HG03558 (cell line): ENCODE results near the gene SYT14.
"Not testable (repeated sequence)": the region's sequence is repeated elsewhere in the genome, so short reads cannot be mapped to it uniquely, and the experiment has no call there.

Source experiments
- ATAC-seq: cut with Tn5 transposase; IDR thresholded peaks from one replicate; pipeline ENCODE4 v1.9.1; 2021; ENCODE audit warnings: moderate number of reproducible peaks; ENCODE audit not compliant: unreplicated experiment; ENCODE audit errors: extremely low read depth

The SYT14 gene

DNA sequence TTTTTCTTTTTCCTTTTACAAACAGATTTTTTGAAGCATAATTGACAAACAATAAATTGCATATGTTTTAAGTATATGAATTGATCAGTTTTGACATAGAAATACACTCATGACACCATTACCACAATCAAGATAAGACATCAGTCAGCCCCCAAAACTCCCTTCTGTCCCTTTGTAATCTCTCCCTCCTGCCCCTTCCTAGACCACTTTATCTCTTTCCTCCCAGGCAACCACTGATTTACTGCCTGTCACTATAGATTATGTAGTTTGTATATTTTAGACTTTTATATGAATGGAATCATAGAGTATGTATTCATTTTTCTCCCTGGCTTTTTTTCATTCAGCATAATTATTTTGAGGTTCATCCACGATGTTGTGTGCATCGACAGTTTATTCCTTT lies 6.9 kb upstream of the SYT14 start:
- no peak for ATAC-seq

DNA sequence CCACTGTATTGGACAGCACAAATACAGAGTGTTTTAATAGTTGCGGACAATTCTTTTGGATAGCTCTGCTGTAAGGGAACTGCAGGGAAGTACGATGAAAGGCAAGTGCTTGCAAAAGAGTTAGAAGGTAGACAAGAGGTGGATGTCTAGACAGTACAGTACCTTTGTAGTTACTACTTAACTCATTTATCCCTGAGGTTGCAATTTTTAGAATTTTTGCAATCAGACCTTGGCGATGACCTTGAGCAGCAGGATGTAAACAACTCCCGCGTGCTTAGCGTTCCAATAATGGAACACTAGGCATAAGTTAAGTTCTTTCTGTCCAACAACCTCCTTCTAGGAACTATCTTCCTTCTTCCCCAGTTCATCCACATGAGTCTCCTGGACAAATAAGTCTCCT lies 1.9 kb upstream of the SYT14 start:
- no peak for ATAC-seq

DNA sequence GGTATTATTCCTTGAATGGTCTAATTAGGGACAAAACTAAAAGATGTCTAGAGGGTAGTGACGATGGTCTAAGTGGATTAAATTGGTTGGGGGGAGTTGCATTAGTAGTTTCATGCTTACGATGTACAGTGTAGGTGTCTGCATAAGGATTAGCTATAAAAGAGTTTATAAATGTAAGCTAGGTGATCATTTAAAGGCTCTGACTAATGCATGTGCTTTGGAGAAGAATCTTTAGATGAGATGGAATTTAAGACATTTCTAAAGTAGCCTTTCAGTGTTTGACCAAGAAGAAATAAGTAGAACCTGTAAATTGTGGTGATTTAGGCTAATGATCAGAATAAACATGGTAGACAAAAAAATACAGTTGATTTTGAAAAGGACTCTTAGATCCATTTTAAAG lies 7.4 kb downstream of the SYT14 start:
- ATAC-seq, result no peak

GRCh38 chr1:209948155-209948554 lies 10.1 kb downstream of the SYT14 start:
- ATAC-seq, result no peak

DNA sequence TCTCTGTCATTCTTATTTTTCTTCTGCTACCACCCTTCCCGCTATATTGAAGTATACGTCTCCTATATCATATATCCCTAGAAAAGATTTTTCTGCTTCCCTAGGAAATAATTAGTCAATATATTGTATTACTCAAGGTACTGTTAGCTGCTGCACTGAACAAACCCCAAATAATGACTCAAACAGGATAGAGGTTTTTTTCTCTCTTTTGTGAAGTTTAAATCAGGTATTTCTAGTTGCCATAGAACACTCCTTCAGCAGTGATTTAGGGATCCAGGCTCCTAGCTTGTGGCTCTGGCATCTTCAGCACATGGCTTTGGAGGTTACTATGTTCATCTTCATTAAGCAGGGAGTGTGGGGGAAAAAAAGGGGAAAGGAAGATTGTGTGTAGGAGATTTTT lies 18.1 kb downstream of the SYT14 start:
- no peak for ATAC-seq

DNA sequence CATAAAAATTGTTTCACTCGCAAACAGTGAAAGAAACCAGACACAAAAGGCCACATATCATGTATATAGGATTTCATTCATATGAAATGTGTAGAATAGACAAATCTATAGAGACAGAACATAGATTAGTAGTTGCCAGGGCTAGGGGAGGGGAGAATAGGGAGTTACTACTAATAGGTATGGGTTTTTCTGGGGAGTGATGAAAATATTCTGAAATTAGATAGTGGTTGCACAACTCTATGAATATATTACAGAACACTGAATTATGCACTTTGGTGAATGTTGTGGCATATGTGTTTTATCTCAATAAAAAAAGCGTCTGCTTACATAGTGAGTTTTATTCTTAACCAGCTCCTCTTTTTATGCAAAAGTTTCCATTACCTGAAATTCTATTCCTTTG lies 21.6 kb downstream of the SYT14 start:
- no peak for ATAC-seq

DNA sequence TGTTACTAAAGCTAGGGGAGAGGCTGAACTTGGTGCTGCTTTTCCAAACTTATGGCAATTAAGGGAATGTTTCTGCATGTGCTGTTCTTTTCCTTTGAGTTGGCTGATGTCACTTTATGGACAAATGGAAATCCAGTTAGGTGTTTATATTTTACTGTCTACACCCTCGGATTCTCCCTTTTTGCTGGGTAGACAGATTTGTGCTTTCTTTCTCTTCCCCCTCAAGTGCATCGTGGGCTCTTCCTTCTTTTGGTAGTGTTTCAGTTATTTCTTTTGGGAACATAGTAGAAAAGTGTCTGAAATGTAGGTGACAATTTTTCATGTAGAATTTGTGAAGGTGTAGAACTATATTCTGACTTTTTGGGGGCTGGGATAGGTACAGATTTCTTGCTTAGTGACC lies 22.9 kb downstream of the SYT14 start:
- no peak for ATAC-seq

DNA sequence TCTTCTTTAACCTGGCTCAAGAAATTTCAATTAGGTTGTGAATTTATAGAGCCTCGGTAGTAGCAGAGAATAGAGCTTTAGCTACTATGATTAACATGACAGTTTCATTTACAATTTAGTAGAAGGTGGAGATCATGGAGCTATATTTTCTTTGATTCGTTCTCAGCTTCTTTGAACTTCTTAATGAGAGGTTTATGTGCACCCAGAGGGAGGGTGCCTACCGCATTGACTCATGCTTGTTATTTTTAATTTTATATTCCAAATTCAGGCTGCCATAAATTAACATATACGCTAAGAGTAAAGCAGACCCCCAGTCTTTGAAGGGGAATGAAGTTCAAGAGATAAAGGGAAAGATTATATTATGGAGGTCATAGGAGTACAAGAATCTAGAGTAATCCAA lies 24.4 kb downstream of the SYT14 start:
- no peak for ATAC-seq

- ATAC-seq, result no peak
Measured at GRCh38 chr1:209962856-209963255, 24.8 kb downstream of the SYT14 start.

GRCh38 chr1:209965996-209966395 lies 28.0 kb downstream of the SYT14 start:
- ATAC-seq, result no peak

DNA sequence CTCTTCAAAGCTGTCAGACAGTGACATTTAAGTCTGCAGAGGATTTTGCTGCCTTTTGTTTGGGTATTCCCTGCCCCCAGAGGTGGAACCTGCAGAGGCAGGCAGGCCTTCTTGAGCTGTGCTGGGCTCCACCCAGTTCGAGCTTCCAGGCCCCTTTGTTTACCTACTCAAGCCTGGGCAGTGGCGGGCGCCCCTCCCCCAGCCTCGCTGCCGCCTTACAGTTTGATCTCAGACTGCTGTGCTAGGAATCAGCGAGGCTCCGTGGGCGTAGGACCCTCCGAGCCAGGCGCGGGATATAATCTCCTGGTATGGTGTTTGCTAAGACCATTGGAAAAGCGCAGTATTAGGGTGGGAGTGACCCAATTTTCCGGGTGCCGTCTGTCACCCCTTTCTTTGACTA lies 40.7 kb downstream of the SYT14 start:
- not testable (repeated sequence) for ATAC-seq

GRCh38 chr1:209983953-209984352 lies 45.9 kb downstream of the SYT14 start:
- no peak for ATAC-seq

GRCh38 chr1:209985002-209985401 lies 47.0 kb downstream of the SYT14 start:
- no peak for ATAC-seq

GRCh38 chr1:209988706-209989105 lies 50.7 kb downstream of the SYT14 start:
- no peak for ATAC-seq

GRCh38 chr1:209989525-209989924 lies 51.5 kb downstream of the SYT14 start:
- no peak for ATAC-seq

DNA sequence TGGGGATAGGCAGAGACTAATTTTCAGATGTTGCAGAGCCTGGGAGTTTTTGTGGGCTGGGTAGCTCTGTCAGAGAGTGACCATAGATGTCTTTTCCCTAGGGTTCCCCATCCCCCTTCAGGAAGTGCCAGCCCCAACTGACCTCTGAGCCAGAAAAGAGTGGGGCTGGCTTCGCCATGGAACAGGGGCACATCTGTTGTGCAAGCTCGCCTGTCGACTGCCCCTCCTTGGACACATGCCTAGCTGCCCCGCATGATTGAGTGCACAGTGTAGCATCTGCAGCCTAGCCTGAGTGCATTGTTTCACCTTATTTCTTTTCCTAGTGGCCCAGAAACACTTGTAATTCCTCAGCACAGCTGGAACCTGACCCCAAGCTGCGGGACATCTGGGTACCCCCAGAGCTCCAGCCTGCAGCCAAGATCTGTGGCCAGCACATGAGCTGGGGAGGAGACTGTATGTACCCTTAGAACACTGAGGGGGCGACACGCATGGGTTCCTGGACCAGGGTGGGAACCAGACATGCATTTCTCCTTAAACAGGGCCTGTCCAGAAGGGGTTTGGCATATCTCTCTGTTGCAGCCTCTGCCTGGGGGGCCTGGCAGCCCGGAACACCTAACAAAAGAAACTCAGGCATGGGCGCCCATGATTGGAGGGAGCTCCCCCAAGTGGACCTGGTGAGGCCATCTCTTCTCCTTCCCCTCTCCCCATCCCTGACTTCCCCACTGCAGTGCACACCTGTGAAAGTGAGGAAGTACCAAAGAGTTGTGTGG lies 55.2 kb downstream of the SYT14 start:
- no peak for ATAC-seq

DNA sequence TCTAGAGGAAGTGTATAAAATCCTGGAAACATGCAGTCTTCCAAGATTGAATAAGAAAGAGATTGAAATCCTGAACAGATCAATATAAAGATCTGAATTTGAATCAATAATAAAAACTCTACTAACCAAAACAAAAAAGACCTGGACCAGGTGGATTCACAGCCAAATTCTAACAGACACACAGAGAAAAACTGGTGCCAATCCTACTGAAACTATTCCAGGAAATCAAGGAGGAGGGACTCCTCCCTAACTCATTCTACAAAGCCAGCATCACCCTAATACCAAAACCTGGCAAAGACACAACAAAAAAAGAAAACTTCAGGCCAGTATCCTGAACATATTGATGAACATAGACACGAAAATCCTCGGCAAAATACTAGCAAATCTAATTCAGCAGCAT lies 58.3 kb downstream of the SYT14 start:
- no peak for ATAC-seq

DNA sequence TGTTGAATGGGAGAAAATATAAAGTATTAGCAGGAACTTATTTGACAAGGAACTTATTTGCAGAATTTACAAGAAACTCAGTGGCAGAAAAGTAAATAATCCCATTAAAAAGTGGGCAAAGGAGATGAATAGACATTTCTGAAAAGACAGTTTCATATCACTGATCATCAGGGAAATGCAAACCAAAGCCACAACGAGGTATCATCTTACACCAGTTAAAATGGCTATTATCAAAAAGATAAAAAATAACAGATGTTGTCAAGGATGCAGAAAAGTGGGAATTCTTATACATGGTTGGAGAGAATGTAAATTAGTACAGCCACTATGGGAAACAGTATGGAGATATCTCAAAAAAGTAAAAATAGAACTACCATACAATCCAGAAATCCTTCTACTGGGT lies 61.0 kb downstream of the SYT14 start:
- no peak for ATAC-seq

DNA sequence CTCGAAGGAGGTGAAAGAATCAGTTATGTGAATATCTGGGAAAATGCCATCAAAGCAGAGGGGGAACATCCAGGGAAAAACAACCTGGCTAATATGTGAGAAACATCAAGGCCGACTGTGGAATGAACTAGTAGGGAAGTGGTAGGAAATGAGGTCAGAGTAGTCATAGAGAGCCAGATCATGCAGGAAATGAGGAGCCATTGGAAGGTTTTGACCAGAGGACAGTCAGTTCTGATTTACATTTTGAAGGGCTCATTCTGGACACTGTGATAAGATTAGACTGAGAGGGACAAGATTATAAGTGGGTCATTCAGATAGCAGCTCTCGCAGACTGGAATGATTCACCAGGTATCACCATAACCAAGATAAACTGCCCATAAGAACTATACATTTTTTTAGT lies 63.7 kb downstream of the SYT14 start:
- no peak for ATAC-seq

DNA sequence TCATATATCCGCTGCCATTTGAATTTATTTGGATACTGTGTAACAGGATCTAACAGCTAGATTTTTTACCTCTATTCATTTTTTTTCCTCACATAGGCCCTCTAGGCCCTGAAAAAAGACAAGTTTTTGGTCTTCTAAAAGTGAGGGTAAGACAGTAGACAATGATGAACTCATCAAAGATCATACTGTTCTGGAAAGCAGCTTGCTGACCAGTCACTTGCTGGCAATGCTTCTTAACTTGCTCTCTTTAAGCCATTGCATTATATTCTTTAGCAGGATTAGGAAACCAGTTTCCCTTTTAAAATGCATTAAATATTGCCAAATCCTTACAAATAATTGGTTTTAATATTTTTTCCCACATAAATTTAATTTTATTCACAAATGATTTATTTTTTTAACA lies 65.5 kb downstream of the SYT14 start:
- no peak for ATAC-seq

DNA sequence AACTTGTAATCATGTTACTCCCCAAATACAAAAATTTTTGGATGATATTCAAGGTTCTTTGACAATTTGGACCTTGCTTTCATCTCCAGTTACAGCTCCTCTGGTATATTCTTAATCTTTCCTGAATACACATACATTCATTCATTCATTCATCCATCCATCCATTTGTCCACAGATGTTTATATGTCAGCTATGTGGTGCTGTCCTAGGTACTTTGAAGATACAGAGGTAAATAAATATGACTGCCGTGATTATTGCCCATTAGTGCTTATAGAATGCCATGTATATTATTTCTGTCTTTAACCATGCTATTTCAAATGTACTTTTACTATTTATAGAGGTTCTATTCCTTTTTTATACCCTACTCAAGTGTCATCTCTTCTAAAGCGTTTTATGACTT lies 72.1 kb downstream of the SYT14 start:
- ATAC-seq, result no peak

GRCh38 chr1:210021145-210021860 lies 83.3 kb downstream of the SYT14 start:
- no peak for ATAC-seq
